GM21423 (cell line): ENCODE measurements around the gene CAPN2.

ENCODE experiments used
- ATAC-seq: cut with Tn5 transposase; IDR thresholded peaks from one replicate; pipeline ENCODE4 v1.9.1; 2021; ENCODE audit warnings: mild to moderate bottlenecking, moderate library complexity; ENCODE audit not compliant: unreplicated experiment

CAPN2 gene

GRCh38 chr1:223702735-223703667 lies 9.3 kb upstream of the CAPN2 start:
- ATAC-seq = no peak

GRCh38 chr1:223703668-223704013 lies 8.7 kb upstream of the CAPN2 start:
- no peak for ATAC-seq

GRCh38 chr1:223704921-223705878 lies 7.1 kb upstream of the CAPN2 start:
- no peak for ATAC-seq

- no peak for ATAC-seq
These were observed 6.0 kb upstream of the CAPN2 start for GRCh38 chr1:223706077-223706973.

GRCh38 chr1:223707256-223708000 lies 4.9 kb upstream of the CAPN2 start:
- ATAC-seq = no peak

GRCh38 chr1:223708001-223708359 lies 4.4 kb upstream of the CAPN2 start:
- ATAC-seq = no peak

GRCh38 chr1:223708651-223709268 lies 3.6 kb upstream of the CAPN2 start:
- no peak for ATAC-seq

GRCh38 chr1:223709598-223709997 lies 2.7 kb upstream of the CAPN2 start:
- ATAC-seq = no peak

GRCh38 chr1:223710179-223711133 lies 1.9 kb upstream of the CAPN2 start:
- no peak for ATAC-seq

- ATAC-seq = no peak
These were observed 1.2 kb upstream of the CAPN2 start for GRCh38 chr1:223711173-223711572.

GRCh38 chr1:223711747-223712193 lies 569 bp upstream of the CAPN2 start:
- no peak for ATAC-seq

- peak; percentile 27 for ATAC-seq
These were observed 623 bp downstream of the CAPN2 start for GRCh38 chr1:223712850-223713474.

- no peak for ATAC-seq
These were observed 1.4 kb downstream of the CAPN2 start for GRCh38 chr1:223713546-223714420.

- ATAC-seq = no peak
These were observed 2.0 kb downstream of the CAPN2 start for GRCh38 chr1:223714421-223714724.

GRCh38 chr1:223714849-223715603 lies 2.7 kb downstream of the CAPN2 start:
- ATAC-seq = no peak

- ATAC-seq = no peak
These were observed 3.3 kb downstream of the CAPN2 start for GRCh38 chr1:223715604-223716172.
